ENCODE results near the gene PATE4.

PATE4 gene

GRCh38 chr11:125887373-125888324, 54.5 kb downstream of the PATE4 start, which contains the start of gene HYLS1:
HYLS1 (plus strand) TSS chr11:125887668; CDS start chr11:125899369, 11,701 bp downstream.
- peak; percentile 91 for DNase-seq

Data from stimulated activated CD4-positive, alpha-beta T cell treated with anti-CD3 and anti-CD28 coated beads, Interleukin-12 subunit alpha, Interleukin-12 subunit beta, amount 100 ng/mL, for 4 hours (primary cell).